ENCODE data around the gene LY86. TPM values are rescaled to one million over a fixed set of nuclear protein-coding genes. Genes with fewer than 3 reads are reported as not detected.

The LY86 gene
- total RNA-seq, 4 donors from 2014 or later, result 0.88 to 2.1 (median 1.6) TPM; not detected in 1

GRCh38 chr6:6703699-6704098 lies 115.2 kb downstream of the LY86 start:
- DNase-seq (ENCODE audit: low spot score in 2 of 2), result peak in 1 of 2 donors; percentile 82
- 68 to 73% methylated on average over 4 of the region's 4 CpGs for WGBS, 2 donors
- no peak overlapping the region for H3K4me3 ChIP-seq (ENCODE audit: low read depth, poor library complexity, severe bottlenecking)
- no peak for TF ChIP-seq POLR2A (IDR thresholded peaks at IDR 0.05)
- no peak for TF ChIP-seq CTCF (IDR thresholded peaks at IDR 0.05)
- intact Hi-C loops (cut with DNase I; ENCODE audit: low total_unique reads), result no loop called here
